ENCODE data around the gene NCAM1. TPM values are rescaled to one million over a fixed set of nuclear protein-coding genes. Genes with fewer than 3 reads are reported as not detected.

The NCAM1 gene
- polyA plus RNA-seq, 1 donor (not counting 4 experiments of a cell fraction or from before 2014, with no cell fraction given), result 0.04 TPM

- H3K4me1 ChIP-seq (ENCODE audit: control insufficient read depth, extremely low read depth, insufficient read depth, low read length), result peaks cover 16% of the 10 kb centered on the region
- H4K20me1 ChIP-seq (ENCODE audit: control insufficient read depth, extremely low read depth, insufficient read depth, low read length), result no peaks in the 10 kb centered on the region
- H3K9me1 ChIP-seq (ENCODE audit: control insufficient read depth, extremely low read depth, insufficient read depth, low read length), result no peaks in the 10 kb centered on the region
- H3K36me3 ChIP-seq (ENCODE audit: control insufficient read depth in 2 of 2, extremely low read depth in 1 of 2, insufficient read depth in 2 of 2, low read length in 2 of 2), result no peaks in the 10 kb centered on the region
- DNase-seq (ENCODE audit: low read depth, low spot score) (no peak), FAIRE-seq (no peak)
- no peak overlapping the region for H3K9ac ChIP-seq (ENCODE audit: control insufficient read depth, extremely low read depth, insufficient read depth, low read length)
- no peaks in the 10 kb centered on the region for H3K79me2 ChIP-seq (ENCODE audit: control insufficient read depth, insufficient read depth, low read length)
- no peak overlapping the region for H3K27ac ChIP-seq (ENCODE audit: control insufficient read depth, insufficient read depth, low read length)
- dilution Hi-C loops (cut with MboI; ENCODE audit: extremely low pct_ligation_motif_present, low sequenced_read_pairs), result no loop called here
- no peak overlapping the region for H2AFZ ChIP-seq (ENCODE audit: control insufficient read depth, low read length)
- H3K4me2 ChIP-seq (ENCODE audit: control insufficient read depth, extremely low read depth, insufficient read depth, low read depth, low read length), result no peak overlapping the region
- no peaks in the 10 kb centered on the region for H3K27me3 ChIP-seq (ENCODE audit: control insufficient read depth, extremely low read depth, insufficient read depth, low read length)
- no peak for TF ChIP-seq EZH2 (IDR thresholded peaks at IDR 0.05; ENCODE audit: low read length)
- no peak for TF ChIP-seq CTCF (optimal IDR thresholded peaks at IDR 0.05 in 1 of 3, IDR thresholded peaks at IDR 0.05 in 1 of 3, conservative IDR thresholded peaks at IDR 0.05 in 1 of 3; ENCODE audit: extremely low read depth in 1 of 3, insufficient read depth in 2 of 3, low read length in 3 of 3)
- H3K9me3 ChIP-seq (ENCODE audit: control insufficient read depth, low read depth, low read length), result no peaks in the 10 kb centered on the region
- no peak overlapping the region for H3K4me3 ChIP-seq (ENCODE audit: control insufficient read depth in 2 of 3, extremely low read depth in 1 of 3, insufficient read depth in 2 of 3, low read depth in 1 of 3, low read length in 3 of 3)
Observed at GRCh38 chr11:113199866-113200265, 238.6 kb downstream of the NCAM1 start.

GRCh38 chr11:113201054-113201818 is 240.0 kb downstream of the NCAM1 start:
- Histone ChIP-seq H3K79me2 (ENCODE audit: control insufficient read depth, insufficient read depth, low read length) (no peaks in the 10 kb centered on the region), H3K4me2 (ENCODE audit: control insufficient read depth, extremely low read depth, insufficient read depth, low read depth, low read length) (no peak overlapping the region), H3K4me3 (ENCODE audit: control insufficient read depth in 2 of 3, extremely low read depth in 1 of 3, insufficient read depth in 2 of 3, low read depth in 1 of 3, low read length in 3 of 3) (no peak overlapping the region), H4K20me1 (ENCODE audit: control insufficient read depth, extremely low read depth, insufficient read depth, low read length) (no peaks in the 10 kb centered on the region), H3K27me3 (ENCODE audit: control insufficient read depth, extremely low read depth, insufficient read depth, low read length) (no peaks in the 10 kb centered on the region), H3K27ac (ENCODE audit: control insufficient read depth, insufficient read depth, low read length) (no peak overlapping the region), H2AFZ (ENCODE audit: control insufficient read depth, low read length) (no peak overlapping the region), H3K36me3 (ENCODE audit: control insufficient read depth in 2 of 2, extremely low read depth in 1 of 2, insufficient read depth in 2 of 2, low read length in 2 of 2) (no peaks in the 10 kb centered on the region), H3K4me1 (ENCODE audit: control insufficient read depth, extremely low read depth, insufficient read depth, low read length) (peaks cover 16% of the 10 kb centered on the region), H3K9ac (ENCODE audit: control insufficient read depth, extremely low read depth, insufficient read depth, low read length) (no peak overlapping the region), H3K9me3 (ENCODE audit: control insufficient read depth, low read depth, low read length) (no peaks in the 10 kb centered on the region), H3K9me1 (ENCODE audit: control insufficient read depth, extremely low read depth, insufficient read depth, low read length) (no peaks in the 10 kb centered on the region)
- DNase-seq (ENCODE audit: low read depth, low spot score) (no peak), FAIRE-seq (no peak)
- dilution Hi-C loops (cut with MboI; ENCODE audit: extremely low pct_ligation_motif_present, low sequenced_read_pairs), result no loop called here
- no peak for TF ChIP-seq CTCF (optimal IDR thresholded peaks at IDR 0.05 in 1 of 3, IDR thresholded peaks at IDR 0.05 in 1 of 3, conservative IDR thresholded peaks at IDR 0.05 in 1 of 3; ENCODE audit: extremely low read depth in 1 of 3, insufficient read depth in 2 of 3, low read length in 3 of 3)
- no peak for TF ChIP-seq EZH2 (IDR thresholded peaks at IDR 0.05; ENCODE audit: low read length)
